AG20443 (cell line): ENCODE results near the gene CALY.

ENCODE experiments used
- DNase-seq: peaks from one replicate; pipeline ENCODE4 v3.0.0; 2012; ENCODE audit warnings: low spot score, mixed read lengths

The CALY gene

DNA sequence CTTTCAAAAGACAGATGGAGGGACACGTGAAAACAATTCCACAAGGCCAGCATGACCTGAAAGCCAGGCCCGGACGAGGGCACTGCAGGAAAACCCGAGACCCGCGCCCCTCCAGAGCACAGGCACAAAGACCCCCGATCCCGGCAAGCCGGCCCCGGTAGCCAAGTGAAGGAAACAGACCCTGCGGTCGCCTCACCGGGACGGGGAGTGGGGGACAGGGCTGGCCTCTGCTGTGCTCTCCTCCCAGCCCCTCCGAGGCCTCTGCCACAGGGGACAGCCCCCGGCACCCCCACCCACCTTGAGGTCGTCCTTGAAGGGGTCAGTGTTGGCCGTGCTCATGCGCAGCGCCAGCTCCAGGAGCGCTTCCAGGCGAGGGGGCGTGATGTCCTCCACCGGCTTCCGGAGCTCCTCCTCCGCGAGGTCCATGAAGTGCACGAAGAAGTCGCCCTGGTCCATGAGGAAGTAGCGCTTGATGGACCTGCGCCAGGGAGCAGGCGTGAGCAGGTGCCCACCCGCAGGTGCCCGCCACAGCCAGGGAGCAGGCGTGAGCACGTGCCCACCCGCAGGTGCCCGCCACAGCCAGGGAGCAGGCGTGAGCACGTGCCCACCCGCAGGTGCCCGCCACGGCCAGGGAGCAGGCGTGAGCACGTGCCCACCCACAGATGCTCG is 48.7 kb downstream of the CALY start:
- no peak for DNase-seq

DNA sequence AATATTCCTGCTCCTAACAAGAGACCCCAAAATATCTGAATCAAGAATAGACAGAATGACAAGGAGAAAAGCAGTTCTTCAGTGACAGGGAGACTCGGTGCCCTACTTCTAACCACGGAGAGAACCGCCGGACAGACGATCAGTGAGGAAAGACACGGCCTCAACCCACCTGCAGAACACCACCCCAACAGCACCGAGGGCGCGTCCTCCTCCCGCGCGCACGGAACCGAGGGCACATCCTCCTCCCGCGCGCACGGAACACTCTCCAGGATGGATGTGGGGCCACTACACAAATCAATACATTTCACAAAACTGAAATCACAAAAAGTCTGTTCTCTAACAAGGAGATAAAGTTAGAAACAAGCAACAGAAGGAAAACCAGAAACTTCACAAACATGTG is 50.3 kb downstream of the CALY start:
- DNase-seq, result no peak

DNA sequence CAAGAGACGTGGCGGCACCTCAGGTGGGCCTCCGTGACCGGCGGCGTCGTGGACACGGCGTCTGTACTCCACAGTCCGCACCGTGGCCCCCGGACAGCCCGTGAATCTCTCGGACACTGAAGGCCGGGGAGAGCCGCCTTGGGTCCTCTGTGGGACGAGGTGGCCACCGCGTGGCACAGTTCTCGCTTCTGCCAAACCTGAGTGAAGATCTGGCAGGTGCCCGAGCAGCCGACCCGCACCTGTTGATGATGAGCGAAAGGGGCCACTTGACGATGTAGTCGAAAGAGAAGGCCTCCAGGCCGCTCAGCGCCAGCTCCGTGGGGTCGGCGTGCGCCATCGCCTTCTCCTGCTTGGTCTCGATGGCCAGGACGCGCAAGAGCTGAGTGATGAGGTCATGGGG is 51.5 kb downstream of the CALY start:
- DNase-seq, result no peak

DNA sequence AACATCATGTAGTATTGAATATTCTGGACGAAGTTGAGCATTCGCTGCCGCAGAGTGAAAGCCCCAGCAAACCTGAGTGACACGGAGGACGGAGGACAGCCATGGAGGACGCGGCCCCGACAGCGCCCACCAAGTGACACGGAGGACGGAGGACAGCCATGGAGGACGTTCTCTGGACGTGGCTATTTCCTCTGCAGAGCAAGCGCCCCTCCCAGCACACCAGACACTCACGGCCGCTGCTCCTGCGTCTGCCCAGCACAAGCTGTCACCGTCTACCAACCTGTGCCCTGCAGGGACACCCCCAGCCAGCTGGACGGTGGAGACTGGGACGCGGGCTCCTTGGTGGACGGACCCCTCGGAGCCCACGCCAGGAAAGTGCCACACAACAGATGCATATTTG is 52.8 kb downstream of the CALY start:
- DNase-seq, result no peak

DNA sequence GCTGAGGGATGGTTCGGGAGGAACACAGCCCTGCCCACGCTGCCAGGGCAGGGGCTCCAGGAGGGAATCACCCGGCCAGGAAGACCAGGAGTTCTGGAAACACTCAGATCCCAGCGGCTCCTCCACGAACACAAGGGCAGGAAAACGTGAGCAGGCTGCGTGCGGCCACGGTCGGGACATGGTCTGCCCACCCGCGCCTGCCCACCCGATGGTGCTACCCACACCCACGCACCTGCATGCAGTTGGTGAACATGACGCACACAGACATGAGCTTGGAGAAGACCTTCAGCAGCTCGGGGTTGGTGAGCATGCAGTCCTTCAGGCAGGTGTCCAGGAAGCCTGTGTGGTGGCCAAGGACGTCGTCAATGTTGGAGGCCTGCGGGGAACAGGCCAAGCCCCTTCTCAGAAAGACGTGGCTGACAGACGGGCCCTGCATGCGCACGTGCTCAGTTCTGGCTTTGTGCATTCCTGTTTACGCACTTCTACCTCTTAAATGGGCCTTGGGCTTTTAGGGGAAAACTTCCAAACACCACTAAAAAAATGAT is 53.8 kb downstream of the CALY start:
- DNase-seq, result no peak

GRCh38 chr10:133281628-133282372 is 54.9 kb downstream of the CALY start:
- no peak for DNase-seq

DNA sequence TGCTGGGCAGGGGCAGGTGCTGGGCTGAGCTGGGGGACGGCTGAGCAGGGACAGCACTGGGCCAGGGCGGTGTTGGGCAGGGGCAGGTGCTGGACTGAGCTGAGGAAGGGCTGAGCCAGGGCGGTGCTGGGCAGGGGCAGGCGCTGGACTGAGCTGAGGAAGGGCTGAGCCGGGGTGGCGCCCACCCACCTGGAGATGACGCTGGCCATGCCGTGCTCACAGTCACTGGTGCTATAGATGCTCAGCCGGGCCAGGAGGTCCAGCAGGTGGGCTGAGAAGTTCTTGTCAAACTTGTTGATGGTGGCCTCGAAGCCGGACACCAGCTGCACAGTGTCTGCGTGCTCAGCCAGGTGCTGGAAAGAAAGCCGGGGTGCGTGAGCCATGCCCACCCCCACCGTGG is 55.6 kb downstream of the CALY start:
- no peak for DNase-seq

- DNase-seq, result no peak
Measured at GRCh38 chr10:133280391-133281059, 56.2 kb downstream of the CALY start.

DNA sequence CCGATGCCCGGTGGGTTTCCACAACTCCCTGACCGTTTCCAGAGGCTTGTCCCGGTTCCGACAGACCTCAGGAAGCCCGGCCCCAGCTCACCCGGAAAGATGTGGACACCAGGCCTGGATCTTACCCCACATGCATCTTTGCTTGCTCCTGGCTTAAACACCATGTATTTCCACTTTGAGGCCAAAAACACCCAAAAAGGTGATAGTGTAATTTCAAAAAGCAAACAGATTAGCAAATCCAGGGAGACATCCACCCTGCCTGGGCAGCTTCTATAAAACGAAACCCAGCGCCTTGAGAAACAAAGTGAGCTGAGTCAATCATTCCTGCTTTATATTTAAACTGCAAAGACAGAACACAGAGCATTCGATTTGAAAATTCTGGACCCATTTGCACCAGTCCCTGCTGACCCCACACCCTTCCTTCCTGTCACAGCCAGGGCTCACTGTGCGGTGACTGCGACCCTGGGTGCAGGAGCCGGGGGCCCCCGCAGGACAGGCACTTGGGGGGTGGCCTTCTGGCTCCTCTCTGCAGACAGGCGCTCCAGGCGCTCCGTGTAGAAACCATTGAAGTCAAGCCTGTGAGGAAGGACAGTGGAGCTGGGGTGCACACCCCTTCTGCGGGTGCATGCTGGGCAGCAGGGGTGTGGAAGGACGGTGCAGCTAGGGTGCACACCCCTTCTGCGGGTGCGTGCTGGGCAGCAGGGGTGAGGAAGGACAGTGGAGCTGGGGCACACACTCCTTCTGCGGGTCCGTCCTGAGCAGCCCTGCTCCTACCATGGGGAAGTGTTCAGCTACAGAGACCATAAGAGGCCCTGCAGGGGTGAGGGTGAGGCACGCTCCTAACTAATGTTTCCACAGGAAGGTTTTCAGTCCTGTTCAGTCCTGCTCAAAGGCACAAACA is 57.1 kb downstream of the CALY start:
- DNase-seq, result no peak

- DNase-seq, result no peak
Measured at GRCh38 chr10:133278577-133279265, 58.0 kb downstream of the CALY start.

DNA sequence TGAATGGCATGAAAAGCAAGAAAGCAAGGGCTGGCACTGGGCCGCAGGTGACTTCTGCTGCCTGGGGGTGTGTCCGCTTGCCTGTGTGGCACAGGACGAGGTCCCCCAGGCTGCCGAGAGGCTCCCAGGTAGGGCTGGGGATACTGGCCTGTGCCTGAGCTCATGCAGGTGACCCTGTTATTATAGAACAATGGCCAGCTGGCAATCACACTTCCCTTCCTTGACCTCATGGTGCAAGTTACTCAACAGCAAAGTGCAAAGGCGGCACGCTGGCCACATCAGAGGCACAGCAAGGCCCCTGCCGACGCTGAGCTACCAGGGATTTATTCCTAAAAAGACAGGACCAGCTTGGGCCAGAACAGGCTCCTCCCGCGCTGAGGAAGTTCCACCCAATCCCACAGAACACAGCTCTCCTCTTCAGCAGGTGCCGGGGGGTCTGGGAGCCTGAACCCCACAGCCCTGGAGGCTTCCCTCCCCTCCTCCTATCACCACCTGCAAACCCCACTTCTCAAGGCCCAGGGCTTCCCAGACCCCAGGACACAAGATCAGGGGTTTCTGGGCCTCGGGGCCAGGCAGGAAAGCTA is 58.6 kb downstream of the CALY start:
- no peak for DNase-seq

GRCh38 chr10:133277277-133277992 is 59.3 kb downstream of the CALY start:
- no peak for DNase-seq

DNA sequence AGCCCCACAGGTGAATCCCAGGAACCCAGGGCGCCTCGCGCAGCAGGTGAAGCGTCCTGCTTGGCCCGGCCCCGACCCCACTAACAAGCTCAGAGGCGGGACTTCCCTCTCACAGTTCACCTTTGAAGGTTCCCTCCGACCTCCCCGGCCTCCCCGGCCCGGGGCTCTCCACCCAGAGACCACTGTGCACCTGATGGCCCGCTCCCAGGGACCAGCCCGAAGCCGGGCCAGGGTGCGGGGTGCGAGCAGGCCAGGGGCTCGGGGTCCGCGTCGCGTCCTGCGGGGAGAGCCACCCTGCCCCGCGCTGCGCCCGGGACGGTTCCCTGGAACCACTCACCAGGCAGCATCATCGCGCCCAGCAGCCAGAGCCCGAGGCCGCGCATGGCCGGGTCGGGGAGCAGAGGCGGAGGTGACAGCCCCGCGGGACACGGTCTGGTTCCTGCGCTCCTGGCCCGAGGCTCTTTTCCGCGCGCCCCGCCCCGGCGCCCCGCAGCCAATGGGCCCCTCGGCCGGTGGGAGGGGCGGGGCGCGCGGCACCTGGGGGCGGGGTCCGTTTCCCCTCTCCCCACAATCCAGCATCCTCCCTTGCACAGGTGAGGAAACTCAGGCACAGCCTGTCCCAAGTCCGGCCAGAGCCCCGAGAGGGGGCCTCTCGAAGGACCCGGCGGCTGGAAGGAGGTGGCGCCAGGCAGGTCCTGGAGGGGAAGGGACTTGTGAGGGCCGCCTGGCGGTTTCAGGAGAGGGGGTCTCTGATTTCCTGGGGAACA is 60.1 kb downstream of the CALY start, which contains the start of gene ADAM8:
Gene ADAM8 (minus strand): TSS at position 434 of the 767 bp plus-strand sequence. CDS start 51 bp downstream, at position 383.
- DNase-seq, result peak; percentile 68

GRCh38 chr10:133276100-133276434 is 60.6 kb downstream of the CALY start:
- DNase-seq, result no peak

- DNase-seq, result no peak
Measured at GRCh38 chr10:133275684-133276092, 61.0 kb downstream of the CALY start.

DNA sequence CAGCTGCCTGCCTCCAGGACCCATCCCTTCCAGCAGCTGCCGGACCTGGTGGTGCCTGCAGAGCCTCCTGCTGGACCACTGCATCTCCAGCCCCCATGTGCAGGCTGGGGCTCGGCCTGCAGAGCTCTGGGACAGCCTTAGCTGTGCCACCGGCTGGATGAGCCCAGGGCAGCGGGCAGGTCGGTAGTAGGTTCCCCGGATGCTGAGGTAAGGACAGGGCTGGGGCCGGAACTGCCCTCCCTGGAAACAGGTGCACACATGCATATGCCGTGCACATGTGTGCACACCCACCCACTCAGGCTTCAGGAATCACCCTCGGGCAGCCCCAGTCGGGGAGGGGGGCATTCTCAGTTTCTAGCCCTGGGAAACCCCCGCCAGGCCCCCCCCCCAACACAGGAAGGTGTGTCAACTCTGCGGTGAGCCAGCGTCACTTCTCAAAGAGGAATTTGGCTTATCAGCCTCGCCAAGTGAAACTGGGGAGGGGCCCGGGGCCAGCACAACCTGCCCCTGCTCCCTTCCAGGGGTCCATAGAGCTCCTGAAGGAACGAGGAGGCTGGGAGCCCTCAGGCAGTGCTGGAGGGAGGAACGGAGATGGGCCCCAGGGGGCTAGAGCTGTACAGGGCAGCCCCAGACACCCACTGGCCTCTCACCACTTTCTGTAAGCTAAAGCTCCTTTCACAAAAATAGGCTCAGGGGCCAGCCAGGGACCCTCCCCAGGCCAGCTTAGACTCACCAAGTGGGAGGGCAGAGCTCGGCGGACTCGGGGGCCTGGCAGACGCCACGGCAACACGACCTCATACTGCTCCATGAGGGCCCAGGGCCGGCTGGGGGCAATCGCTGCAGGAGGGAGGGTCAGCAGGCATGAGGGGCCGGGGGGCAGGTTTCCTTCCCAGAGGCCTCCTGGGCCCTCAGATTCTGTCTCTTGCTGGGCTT is 61.7 kb downstream of the CALY start:
- no peak for DNase-seq
